H9 (cell line): ENCODE results near the gene IDUA. TPM values are rescaled to one million over a fixed set of nuclear protein-coding genes. Genes with fewer than 3 reads are reported as not detected.

Experiments
- DNase-seq: peaks from one replicate; pipeline ENCODE4 v3.0.0-alpha.2; 2017
- H2AFZ ChIP-seq: one replicate; pipeline ENCODE4 v1.6.1; 2013; ENCODE audit warnings: mild to moderate bottlenecking, low read length, control low read depth, moderate library complexity
- H2AK5ac ChIP-seq: 2 replicates; pipeline ENCODE4 v1.6.1; 2013; ENCODE audit warnings: low read length, control low read depth, mixed read lengths; ENCODE audit not compliant: insufficient read length
- H2BK120ac ChIP-seq: one replicate; pipeline ENCODE4 v1.6.1; 2013; ENCODE audit warnings: low read depth, mild to moderate bottlenecking, low read length, control low read depth, inconsistent platforms; ENCODE audit not compliant: poor library complexity, severe bottlenecking
- H2BK12ac ChIP-seq: 2 replicates; pipeline ENCODE4 v1.6.1; 2013; ENCODE audit warnings: low read length, control low read depth, mixed read lengths, low read depth; ENCODE audit not compliant: insufficient read length
- H2BK15ac ChIP-seq: 2 replicates; pipeline ENCODE4 v1.6.1; 2013; ENCODE audit warnings: low read depth, low read length, control low read depth
- H2BK20ac ChIP-seq: one replicate; pipeline ENCODE4 v1.6.1; 2013; ENCODE audit warnings: low read depth, mild to moderate bottlenecking, low read length, control low read depth, inconsistent platforms; ENCODE audit not compliant: poor library complexity, severe bottlenecking
- H2BK5ac ChIP-seq: 2 replicates; pipeline ENCODE4 v1.6.1; 2013; ENCODE audit warnings: low read length, control low read depth, mixed read lengths; ENCODE audit not compliant: insufficient read length
- H3K14ac ChIP-seq: 2 replicates; pipeline ENCODE4 v1.6.1; 2013; ENCODE audit warnings: low read length, control low read depth; ENCODE audit not compliant: insufficient read depth
- H3K18ac ChIP-seq: 2 replicates; pipeline ENCODE4 v1.6.1; 2013; ENCODE audit warnings: low read depth, mild to moderate bottlenecking, mixed read lengths, low read length, control low read depth; ENCODE audit not compliant: insufficient read length
- H3K23ac ChIP-seq: 2 replicates; pipeline ENCODE4 v1.6.1; 2013; ENCODE audit warnings: low read length, control low read depth, mixed read lengths, low read depth; ENCODE audit not compliant: insufficient read length
- H3K23me2 ChIP-seq: 2 replicates; pipeline ENCODE4 v1.6.1; 2013; ENCODE audit warnings: low read depth, mild to moderate bottlenecking, mixed read lengths, low read length, control low read depth; ENCODE audit not compliant: insufficient read length, poor library complexity, severe bottlenecking
- H3K27ac ChIP-seq: 2 replicates; pipeline ENCODE4 v1.5.1; 2013; ENCODE audit warnings: low read length, control low read depth, mixed read lengths, low read depth; ENCODE audit not compliant: insufficient read length
- H3K27me3 ChIP-seq: 2 replicates; pipeline ENCODE4 v1.6.1; 2013; ENCODE audit warnings: low read length, control low read depth, inconsistent platforms; ENCODE audit not compliant: insufficient read depth
- H3K4ac ChIP-seq: 2 replicates; pipeline ENCODE4 v1.6.1; 2013; ENCODE audit warnings: low read depth, mild to moderate bottlenecking, control low read depth, inconsistent platforms, low read length, moderate library complexity
- H3K4me1 ChIP-seq: 2 replicates; pipeline ENCODE4 v1.6.1; 2013; ENCODE audit warnings: low read length, control low read depth, inconsistent platforms; ENCODE audit not compliant: insufficient read depth
- H3K4me2 ChIP-seq: 2 replicates; pipeline ENCODE4 v1.6.1; 2013; ENCODE audit warnings: low read length, control low read depth, mixed read lengths; ENCODE audit not compliant: insufficient read length, insufficient read depth
- H3K56ac ChIP-seq: 2 replicates; pipeline ENCODE4 v1.6.1; 2013; ENCODE audit warnings: low read depth, mild to moderate bottlenecking, mixed read lengths, low read length, control low read depth; ENCODE audit not compliant: insufficient read length
- H3K79me1 ChIP-seq: 2 replicates; pipeline ENCODE4 v1.6.1; 2013; ENCODE audit warnings: low read depth, mild to moderate bottlenecking, moderate library complexity, low read length, control low read depth, inconsistent platforms; ENCODE audit not compliant: insufficient read depth, poor library complexity, severe bottlenecking
- H3K79me2 ChIP-seq: 2 replicates; pipeline ENCODE4 v1.6.1; 2013; ENCODE audit warnings: low read length, control low read depth, inconsistent platforms; ENCODE audit not compliant: insufficient read depth
- H3K9ac ChIP-seq: 2 replicates; pipeline ENCODE4 v1.6.1; 2013; ENCODE audit warnings: low read length, control low read depth, mixed read lengths; ENCODE audit not compliant: insufficient read length; ENCODE audit errors: extremely low read depth
- H3K9me3 ChIP-seq: one replicate; pipeline ENCODE4 v1.6.1; 2013; ENCODE audit warnings: low read depth, low read length, inconsistent platforms; ENCODE audit not compliant: control insufficient read depth
- H3T11ph ChIP-seq: one replicate; pipeline ENCODE4 v1.6.1; 2013; ENCODE audit warnings: mild to moderate bottlenecking, low read length, control low read depth, inconsistent platforms
- H4K20me1 ChIP-seq: one replicate; pipeline ENCODE4 v1.6.1; 2013; ENCODE audit not compliant: control insufficient read depth, insufficient read length, insufficient read depth
- H4K5ac ChIP-seq: 2 replicates; pipeline ENCODE4 v1.6.1; 2013; ENCODE audit warnings: low read depth, mild to moderate bottlenecking, mixed read lengths, low read length, control low read depth; ENCODE audit not compliant: insufficient read length
- H4K8ac ChIP-seq: replicated peaks from 2 replicates; pipeline ENCODE4 v1.6.1; 2013; ENCODE audit warnings: low read length, control low read depth, mixed read lengths, low read depth; ENCODE audit not compliant: insufficient read length
- H4K91ac ChIP-seq: 2 replicates; pipeline ENCODE4 v1.6.1; 2013; ENCODE audit warnings: low read depth, mild to moderate bottlenecking, moderate library complexity, mixed read lengths, low read length, control low read depth; ENCODE audit not compliant: insufficient read length
- H3K27ac Mint-ChIP-seq, 3 experiments: 2 replicates in 2 of 3; 3 replicates in 1 of 3; pipeline ENCODE4 v1.8.0; 2020 to 2021; ENCODE audit warnings: mixed read lengths in 3 of 3, mild to moderate bottlenecking in 1 of 3, moderate library complexity in 1 of 3
- H3K27me3 Mint-ChIP-seq: 2 replicates; pipeline ENCODE4 v1.8.0; 2021; ENCODE audit warnings: low read depth, mild to moderate bottlenecking, moderate library complexity, mixed read lengths
- H3K36me3 Mint-ChIP-seq, 3 experiments: 2 replicates in 2 of 3; 3 replicates in 1 of 3; pipeline ENCODE4 v1.8.0; 2020 to 2021; ENCODE audit warnings: low read depth in 3 of 3, mixed read lengths in 3 of 3; ENCODE audit not compliant: insufficient read depth in 1 of 3
- H3K4me1 Mint-ChIP-seq, 2 experiments: 2 replicates each; pipeline ENCODE4 v1.8.0; 2020; ENCODE audit warnings: mixed read lengths in 2 of 2
- H3K4me3 Mint-ChIP-seq, 2 experiments: 2 replicates in 1 of 2; 3 replicates in 1 of 2; pipeline ENCODE4 v1.8.0; 2020 to 2021; ENCODE audit warnings: mild to moderate bottlenecking in 2 of 2, mixed read lengths in 2 of 2, moderate library complexity in 1 of 2
- H3K9me3 Mint-ChIP-seq, 2 experiments: 2 replicates in 1 of 2; 3 replicates in 1 of 2; pipeline ENCODE4 v1.8.0; 2020; ENCODE audit warnings: mild to moderate bottlenecking in 2 of 2, mixed read lengths in 2 of 2, moderate library complexity in 1 of 2
- CTCF ChIP-seq: fragments of 200-600 bp; sonication (generic); conservative IDR thresholded peaks from 3 replicates; pipeline ENCODE4 v1.8.0; 2021; ENCODE audit warnings: antibody characterized with exemption, mild to moderate bottlenecking
- WGBS: extraction: QIAGEN DNeasy Blood & Tissue Kit; methylation state at CpG from one replicate; pipeline ENCODE4 v1.1.7; 2013; ENCODE audit warnings: missing lambda C conversion rate, low lambda C conversion rate, mixed read lengths; ENCODE audit not compliant: insufficient read length; ENCODE audit errors: extremely low coverage; 5-methylcytosine and 5-hydroxymethylcytosine counted together
- total RNA-seq: library from RNA; stranded (reverse); gene quantifications from 2 replicates; pipeline ENCODE4 v1.2.1, GENCODE V29; 2021

Gene IDUA
- total RNA-seq, 1 experiment from 2014 or later, result 14.5 TPM

GRCh38 chr4:1049591-1049905 is 62.7 kb downstream of the IDUA start:
- H2AFZ ChIP-seq, result no peak overlapping the region
- peak; percentile 28 for DNase-seq

More at GRCh38 chr4:1049591-1049905, 62.7 kb downstream of the IDUA start:
- peaks cover 67% of the 10 kb centered on the region for H3K27me3 Mint-ChIP-seq
- no peak overlapping the region for H4K8ac ChIP-seq
- peaks cover 0 to 5% of the 10 kb centered on the region in 2 experiments; a peak in 3 of 5 replicates for H3K9me3 Mint-ChIP-seq
- no peaks in the 10 kb centered on the region for H3K79me1 ChIP-seq
- H3K79me2 ChIP-seq, result no peaks in the 10 kb centered on the region
- no CpG with 5 or more reads among the region's 21 CpGs for WGBS
- no peak overlapping the region for H3K56ac ChIP-seq
- TF ChIP-seq CTCF, result no peak
- H4K91ac ChIP-seq, result no peak overlapping the region
- no peaks in the 10 kb centered on the region for H4K20me1 ChIP-seq
- no peak overlapping the region for H3K4me3 Mint-ChIP-seq
- H3K36me3 Mint-ChIP-seq, result peaks cover 0 to 2% (median 0%) of the 10 kb centered on the region in 3 experiments; a peak in 2 of 7 replicates
- H3K4ac ChIP-seq, result no peak overlapping the region
- H2BK20ac ChIP-seq, result no peak overlapping the region
- no peaks in the 10 kb centered on the region for H3K9me3 ChIP-seq
- H2AK5ac ChIP-seq, result no peak overlapping the region
- H2BK12ac ChIP-seq, result no peak overlapping the region
- no peak overlapping the region for H2BK120ac ChIP-seq
- H3T11ph ChIP-seq, result no peak overlapping the region
- no peak overlapping the region for H2BK15ac ChIP-seq
- no peak overlapping the region for H3K27ac Mint-ChIP-seq
- H3K4me1 ChIP-seq, result no peaks in the 10 kb centered on the region
- no peak overlapping the region for H3K4me2 ChIP-seq
- H2BK5ac ChIP-seq, result no peak overlapping the region
- H3K23me2 ChIP-seq, result no peaks in the 10 kb centered on the region
- H3K27ac ChIP-seq, result no peak overlapping the region
- H3K18ac ChIP-seq, result no peak overlapping the region
- H3K14ac ChIP-seq, result no peak overlapping the region
- H3K9ac ChIP-seq, result no peak overlapping the region
- H3K4me1 Mint-ChIP-seq, result 0 out of 4 replicates have a peak, but pooled peaks cover 2% of the 10 kb centered on the region in 2 experiments
- H4K5ac ChIP-seq, result no peak overlapping the region
- H3K27me3 ChIP-seq, result no peaks in the 10 kb centered on the region; the same call in 1 of the 2 replicates
- no peak overlapping the region for H3K23ac ChIP-seq
